Inferior parietal cortex (tissue), 1 donor: Measurements from ENCODE around the gene SLIT2.

Source experiments
- DNase-seq: peaks from one replicate; pipeline ENCODE4 v3.0.0-alpha.2; 2016; ENCODE audit errors: extremely low spot score

SLIT2 gene

GRCh38 chr4:20264688-20265087 lies 13.0 kb downstream of the SLIT2 start:
- no peak for DNase-seq

GRCh38 chr4:20265726-20266125 lies 14.0 kb downstream of the SLIT2 start:
- DNase-seq = no peak

GRCh38 chr4:20266215-20267082 lies 14.7 kb downstream of the SLIT2 start:
- DNase-seq = no peak

- no peak for DNase-seq
Measured at GRCh38 chr4:20268028-20268427, 16.3 kb downstream of the SLIT2 start.

- DNase-seq = no peak
Measured at GRCh38 chr4:20269320-20269719, 17.6 kb downstream of the SLIT2 start.

- no peak for DNase-seq
Measured at GRCh38 chr4:20271950-20272349, 20.2 kb downstream of the SLIT2 start.

GRCh38 chr4:20272411-20272872 lies 20.7 kb downstream of the SLIT2 start:
- DNase-seq = no peak

GRCh38 chr4:20273793-20274192 lies 22.1 kb downstream of the SLIT2 start:
- no peak for DNase-seq

- DNase-seq = no peak
Measured at GRCh38 chr4:20276848-20277247, 25.1 kb downstream of the SLIT2 start.

GRCh38 chr4:20278195-20278594 lies 26.5 kb downstream of the SLIT2 start:
- no peak for DNase-seq

- DNase-seq = no peak
Measured at GRCh38 chr4:20279381-20279780, 27.7 kb downstream of the SLIT2 start.

GRCh38 chr4:20281453-20281852 lies 29.7 kb downstream of the SLIT2 start:
- no peak for DNase-seq

- DNase-seq = no peak
Measured at GRCh38 chr4:20283039-20283438, 31.3 kb downstream of the SLIT2 start.

GRCh38 chr4:20284990-20285389 lies 33.3 kb downstream of the SLIT2 start:
- DNase-seq = no peak

- DNase-seq = no peak
Measured at GRCh38 chr4:20287246-20287645, 35.5 kb downstream of the SLIT2 start.

GRCh38 chr4:20288047-20288650 lies 36.4 kb downstream of the SLIT2 start:
- DNase-seq = no peak

GRCh38 chr4:20288846-20289512 lies 37.3 kb downstream of the SLIT2 start:
- no peak for DNase-seq

- DNase-seq = no peak
Measured at GRCh38 chr4:20289782-20290181, 38.1 kb downstream of the SLIT2 start.

GRCh38 chr4:20292739-20293138 lies 41.0 kb downstream of the SLIT2 start:
- no peak for DNase-seq

GRCh38 chr4:20297261-20297660 lies 45.6 kb downstream of the SLIT2 start:
- DNase-seq = no peak

GRCh38 chr4:20297783-20298182 lies 46.1 kb downstream of the SLIT2 start:
- DNase-seq = no peak

GRCh38 chr4:20298455-20298854 lies 46.8 kb downstream of the SLIT2 start:
- no peak for DNase-seq

GRCh38 chr4:20298986-20299385 lies 47.3 kb downstream of the SLIT2 start:
- DNase-seq = no peak
